GM19455 (cell line): ENCODE results near the gene ZKSCAN5.
A peak's percentile ranks its signal among the peaks of the same experiment; 100 is the strongest.
"Not testable (repeated sequence)": the region's sequence is repeated elsewhere in the genome, so short reads cannot be mapped to it uniquely, and the experiment has no call there.

Experiments
- ATAC-seq: cut with Tn5 transposase; IDR thresholded peaks from one replicate; pipeline ENCODE4 v1.9.1; 2021; ENCODE audit not compliant: unreplicated experiment

Gene ZKSCAN5

GRCh38 chr7:99551767-99552463 lies 47.5 kb downstream of the ZKSCAN5 start, which contains the start of gene FAM200A:
Gene FAM200A (minus strand): TSS chr7:99552114. CDS start chr7:99548407, 3,707 bp downstream.
- peak; percentile 93 for ATAC-seq

GRCh38 chr7:99553039-99553438 lies 48.6 kb downstream of the ZKSCAN5 start:
- no peak for ATAC-seq

- no peak for ATAC-seq
These were observed 50.5 kb downstream of the ZKSCAN5 start for GRCh38 chr7:99554939-99555338.

GRCh38 chr7:99557196-99557607 lies 52.7 kb downstream of the ZKSCAN5 start:
- ATAC-seq: no peak

- ATAC-seq: peak; percentile 60
These were observed 53.5 kb downstream of the ZKSCAN5 start for GRCh38 chr7:99557940-99558305.

- peak; percentile 81 for ATAC-seq
These were observed 54.1 kb downstream of the ZKSCAN5 start, which contains the start of gene ZNF655 for GRCh38 chr7:99558306-99559174. Gene ZNF655 (plus strand): TSS chr7:99558642. CDS start chr7:99560560, 1,918 bp downstream.

GRCh38 chr7:99559175-99559915 lies 54.9 kb downstream of the ZKSCAN5 start:
- ATAC-seq: no peak

GRCh38 chr7:99560834-99561736 lies 56.6 kb downstream of the ZKSCAN5 start:
- ATAC-seq: no peak

GRCh38 chr7:99561737-99562051 lies 57.2 kb downstream of the ZKSCAN5 start:
- ATAC-seq: no peak

- no peak for ATAC-seq
These were observed 57.8 kb downstream of the ZKSCAN5 start for GRCh38 chr7:99562114-99562784.

- ATAC-seq: no peak
These were observed 58.4 kb downstream of the ZKSCAN5 start for GRCh38 chr7:99562832-99563231.

- ATAC-seq: no peak
These were observed 59.2 kb downstream of the ZKSCAN5 start for GRCh38 chr7:99563650-99564049.

- ATAC-seq: not testable (repeated sequence)
These were observed 64.3 kb downstream of the ZKSCAN5 start for GRCh38 chr7:99568770-99569169.

- ATAC-seq: no peak
These were observed 67.3 kb downstream of the ZKSCAN5 start for GRCh38 chr7:99571768-99572167.

GRCh38 chr7:99573257-99573656 lies 68.8 kb downstream of the ZKSCAN5 start:
- no peak for ATAC-seq

GRCh38 chr7:99576251-99576650 lies 71.8 kb downstream of the ZKSCAN5 start:
- ATAC-seq: no peak

- ATAC-seq: no peak
These were observed 75.0 kb downstream of the ZKSCAN5 start for GRCh38 chr7:99579281-99579955.

GRCh38 chr7:99579956-99580777 lies 75.7 kb downstream of the ZKSCAN5 start:
- ATAC-seq: no peak
